HG03571 (cell line): ENCODE measurements around the gene FBXO30.

ENCODE experiments used
- ATAC-seq: cut with Tn5 transposase; IDR thresholded peaks from one replicate; pipeline ENCODE4 v1.9.1; 2021; ENCODE audit not compliant: unreplicated experiment

Gene FBXO30

DNA sequence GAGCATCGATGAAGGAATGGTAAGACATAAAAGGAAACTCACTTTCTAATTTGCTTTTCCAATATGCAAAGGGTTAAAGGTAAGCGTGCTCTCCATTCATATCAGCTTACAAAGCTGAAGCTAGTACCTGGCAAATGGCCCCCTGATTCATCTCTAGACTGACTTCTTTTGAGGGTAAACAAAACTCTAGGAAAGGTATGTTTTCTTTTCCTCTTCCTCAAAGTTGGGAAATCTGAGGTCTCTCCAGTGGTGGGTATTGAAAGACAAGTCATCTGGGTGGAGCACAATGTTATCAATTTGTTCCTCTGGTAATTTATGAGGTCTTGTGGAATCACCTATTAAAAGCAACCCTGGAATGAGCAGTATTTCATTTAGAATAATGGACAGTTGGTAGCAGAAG lies 7.9 kb upstream of the FBXO30 start:
- ATAC-seq: no peak

- no peak for ATAC-seq
Observed at GRCh38 chr6:145819994-145820393, 5.4 kb upstream of the FBXO30 start.

DNA sequence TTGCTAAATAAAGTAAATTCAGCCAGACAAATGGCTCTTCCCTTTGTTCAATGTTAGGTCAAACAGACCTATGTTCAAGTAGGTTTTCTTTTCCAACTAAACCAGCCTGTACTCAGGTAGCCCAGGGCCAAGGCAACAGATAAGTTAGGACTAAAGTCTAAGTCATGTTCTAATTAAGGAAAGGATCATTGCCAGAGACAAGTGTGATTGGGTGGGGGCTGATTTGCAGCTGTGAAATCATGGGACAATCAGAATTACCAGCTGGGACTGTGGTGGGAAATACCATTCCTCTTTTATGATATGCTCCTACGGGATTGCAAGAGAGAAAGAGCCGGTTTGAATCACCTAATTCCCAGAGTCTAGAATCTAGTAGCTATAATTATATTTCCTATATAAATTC lies 4.2 kb upstream of the FBXO30 start:
- no peak for ATAC-seq

DNA sequence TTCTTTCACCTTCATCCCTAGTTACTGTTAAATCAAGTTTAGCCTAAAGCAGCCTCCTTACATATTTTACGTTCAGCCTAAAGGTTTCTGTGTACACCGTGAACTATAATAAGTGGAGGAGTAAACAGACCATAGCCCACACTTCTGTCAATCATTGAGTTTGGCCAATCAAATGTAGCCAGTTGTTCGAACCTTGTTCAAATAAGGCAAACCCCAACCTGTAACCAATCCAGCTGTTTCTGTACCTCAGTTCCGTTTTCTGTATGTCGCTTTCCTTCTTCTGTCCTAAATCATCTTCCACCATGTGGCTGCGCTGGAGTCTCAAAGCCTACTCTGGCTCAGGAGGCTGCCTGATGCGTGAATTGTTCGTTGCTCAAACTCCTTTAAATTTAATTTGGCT lies 1.8 kb upstream of the FBXO30 start:
- ATAC-seq: no peak

- peak; percentile 1 for ATAC-seq
Observed at GRCh38 chr6:145815309-145816274, 997 bp upstream of the FBXO30 start.

DNA sequence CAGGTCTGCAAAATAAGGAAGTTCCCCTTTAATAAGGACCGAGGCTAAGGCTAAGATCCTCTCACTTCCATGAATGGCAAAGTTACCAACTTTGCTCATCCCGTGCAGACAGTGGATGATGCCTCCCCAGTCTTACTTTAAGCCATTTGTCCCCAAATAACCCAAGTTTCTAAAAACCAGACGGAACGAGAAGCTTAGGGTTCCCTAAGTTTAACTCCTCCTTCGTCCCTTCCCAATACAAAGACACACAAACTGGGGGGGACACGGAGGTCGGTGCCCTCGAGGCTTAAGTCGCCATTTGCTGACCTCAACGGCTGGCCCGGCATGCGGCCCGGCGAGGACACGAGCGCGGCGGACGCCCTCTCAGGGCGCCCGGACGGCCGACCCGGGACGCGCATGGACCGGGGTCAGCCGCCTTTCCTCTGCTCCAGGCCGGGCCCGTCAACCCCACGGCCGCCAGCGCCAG lies 527 bp downstream of the FBXO30 start:
- ATAC-seq: peak; percentile 9

GRCh38 chr6:145813285-145814034 lies 1.1 kb downstream of the FBXO30 start:
- ATAC-seq: peak; percentile 2

- ATAC-seq: no peak
Observed at GRCh38 chr6:145811741-145812140, 2.9 kb downstream of the FBXO30 start.

DNA sequence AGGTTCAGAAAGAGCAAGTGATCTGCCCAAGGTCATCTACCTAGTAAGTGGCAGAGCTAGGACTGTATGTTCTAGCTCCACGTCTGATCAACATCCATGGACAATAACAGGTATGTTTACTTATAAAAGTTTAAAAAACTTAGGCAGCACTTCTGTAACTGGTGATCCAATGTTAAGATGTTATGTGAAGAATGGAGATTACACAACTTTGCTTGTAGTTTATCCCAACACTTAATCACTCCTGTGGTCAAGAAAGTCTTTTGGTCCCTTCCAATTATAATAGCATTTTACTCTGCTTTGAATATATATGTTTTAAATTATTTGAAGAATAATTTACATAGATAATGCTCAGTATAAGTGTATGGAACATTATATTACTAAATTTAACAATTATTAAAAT lies 4.8 kb downstream of the FBXO30 start:
- ATAC-seq: no peak

DNA sequence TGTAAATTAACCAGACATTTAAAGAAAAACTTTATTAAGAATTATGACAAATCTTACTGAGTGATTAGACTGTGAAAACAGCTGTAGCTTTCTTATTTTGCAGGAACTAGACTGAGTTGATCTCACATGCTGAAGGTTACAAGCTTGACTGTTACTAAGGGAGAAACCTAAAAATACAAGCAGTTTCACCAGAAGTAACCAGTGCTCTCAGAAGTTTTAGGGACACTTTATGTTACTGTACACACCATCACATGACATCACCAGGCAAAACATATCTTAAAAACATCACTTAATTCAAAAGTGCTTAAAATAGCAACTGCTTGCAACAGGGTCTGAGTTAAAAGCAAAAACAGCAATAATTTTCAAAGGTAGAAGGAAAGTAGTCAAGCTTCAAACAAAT lies 5.4 kb downstream of the FBXO30 start:
- peak; percentile 62 for ATAC-seq

DNA sequence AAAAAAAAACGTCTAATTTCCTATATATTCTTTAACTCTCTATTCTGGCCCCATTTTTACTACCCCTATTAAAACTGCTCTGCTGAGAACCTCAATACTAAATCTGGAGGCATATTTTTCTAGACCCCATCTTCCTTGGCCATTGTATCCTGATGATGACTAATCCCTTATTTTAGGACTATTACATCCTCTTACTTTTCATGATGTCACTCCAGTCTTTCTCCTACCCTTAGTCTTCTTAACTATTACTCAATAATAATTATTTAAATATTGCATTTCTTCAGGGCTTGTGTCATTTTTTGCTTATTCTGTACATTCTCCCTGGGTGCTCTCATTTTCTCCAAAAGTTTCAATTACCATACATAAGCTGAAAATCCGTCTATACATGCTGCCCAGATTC lies 6.4 kb downstream of the FBXO30 start:
- ATAC-seq: no peak

- ATAC-seq: no peak
Observed at GRCh38 chr6:145802141-145802540, 12.5 kb downstream of the FBXO30 start.

GRCh38 chr6:145801021-145801420 lies 13.6 kb downstream of the FBXO30 start:
- ATAC-seq: no peak

DNA sequence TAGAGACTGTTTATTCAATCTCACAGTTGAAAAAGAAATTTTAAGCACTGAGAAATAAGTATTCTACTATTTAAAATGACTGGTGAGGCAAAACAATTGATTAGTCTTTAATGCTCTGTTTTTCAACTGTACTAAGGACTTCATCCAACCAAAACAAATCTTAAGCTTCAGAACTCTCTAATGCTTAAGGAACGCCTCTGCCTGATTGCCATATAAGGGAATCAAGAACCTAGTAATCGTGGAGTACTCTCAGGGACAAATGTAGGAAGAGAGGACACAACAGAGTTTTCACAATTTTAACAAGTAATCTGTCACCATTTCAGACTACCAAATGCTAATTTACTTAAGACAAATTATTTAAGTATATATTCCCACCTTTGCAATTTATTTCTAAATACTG lies 16.1 kb downstream of the FBXO30 start:
- no peak for ATAC-seq

DNA sequence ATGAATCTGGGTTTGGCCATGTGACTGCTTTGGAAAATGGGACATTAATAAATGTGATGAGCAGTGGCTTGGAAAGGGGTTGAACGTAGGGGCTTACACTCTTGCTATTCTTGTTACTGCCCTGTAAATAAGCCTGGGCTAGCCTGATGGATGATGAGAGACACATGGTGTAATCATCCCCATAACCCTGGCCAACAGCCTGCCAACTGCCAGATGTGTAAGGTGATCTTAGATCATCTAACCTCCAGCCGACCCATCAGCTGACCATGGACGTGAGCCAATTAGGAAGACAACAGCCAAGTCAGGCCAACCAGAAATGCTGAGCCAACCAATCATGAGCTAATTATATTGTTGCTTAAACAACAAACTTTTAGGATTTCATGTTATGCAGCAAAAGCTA lies 25.2 kb downstream of the FBXO30 start:
- no peak for ATAC-seq

GRCh38 chr6:145787688-145788087 lies 26.9 kb downstream of the FBXO30 start:
- no peak for ATAC-seq

DNA sequence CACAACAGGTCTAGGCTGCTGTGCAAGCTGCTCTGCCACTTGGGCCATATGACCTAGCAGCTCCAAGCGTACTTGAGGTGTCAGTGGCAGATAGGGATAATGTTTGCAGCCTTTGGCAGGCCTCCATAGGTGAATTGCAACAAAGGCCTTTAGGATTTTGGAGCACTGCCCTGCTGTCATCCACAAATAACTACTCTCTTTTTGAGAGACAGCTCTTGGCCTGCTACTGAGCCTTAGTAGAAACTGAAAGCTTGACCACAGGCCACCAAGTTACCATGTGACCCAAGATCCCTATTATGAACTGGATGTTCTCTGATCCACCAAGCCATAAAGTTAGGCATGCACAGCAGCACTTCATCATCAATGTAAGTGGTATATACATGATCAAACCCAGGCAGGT lies 29.9 kb downstream of the FBXO30 start:
- ATAC-seq: peak; percentile 93

DNA sequence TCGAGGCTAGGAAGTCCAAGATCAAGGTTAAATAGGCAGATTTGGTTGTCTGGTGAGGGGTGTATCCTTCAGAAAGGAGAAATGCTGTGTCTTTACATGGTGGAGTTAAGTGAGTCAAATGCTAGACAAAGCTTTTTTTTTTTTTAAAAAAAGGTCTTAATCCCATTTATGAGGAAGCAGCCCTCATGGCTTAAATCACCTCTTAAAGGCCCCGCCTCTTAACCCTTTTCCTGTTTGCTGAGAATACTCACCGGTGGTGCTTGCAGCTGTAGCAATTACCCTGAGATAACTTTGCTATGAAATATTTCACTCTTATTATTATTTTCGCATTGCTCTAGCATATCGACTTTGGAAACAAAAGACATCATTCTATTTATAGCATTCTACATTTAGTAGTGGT lies 30.8 kb downstream of the FBXO30 start:
- ATAC-seq: no peak

GRCh38 chr6:145772846-145773245 lies 41.7 kb downstream of the FBXO30 start:
- ATAC-seq: no peak

GRCh38 chr6:145765449-145765848 lies 49.1 kb downstream of the FBXO30 start:
- no peak for ATAC-seq

- no peak for ATAC-seq
Observed at GRCh38 chr6:145763742-145764141, 50.9 kb downstream of the FBXO30 start.

DNA sequence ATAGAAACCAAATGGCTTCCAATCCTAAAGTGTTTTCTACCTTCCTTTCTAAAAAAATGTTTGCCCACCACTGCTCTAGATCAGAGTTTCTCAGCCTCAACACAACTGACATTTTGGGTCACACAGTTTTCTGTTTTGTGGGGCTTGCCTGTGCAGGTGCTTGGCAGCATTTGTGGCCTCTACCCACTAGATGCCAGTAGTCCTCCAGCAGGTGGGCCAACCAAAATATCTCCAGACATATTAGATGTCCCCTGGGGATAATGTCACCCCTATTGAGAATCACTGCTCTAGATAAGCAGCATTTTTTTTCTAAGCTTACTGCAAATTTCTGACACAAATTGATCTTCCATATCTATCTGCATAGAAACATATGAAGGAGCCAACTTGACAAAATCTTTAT lies 53.0 kb downstream of the FBXO30 start:
- ATAC-seq: no peak
